Heart left ventricle (tissue), 16 donors: ENCODE measurements around the gene PGBD5. TPM values are rescaled to one million over a fixed set of nuclear protein-coding genes. Genes with fewer than 3 reads are reported as not detected.

Source experiments
- ATAC-seq, 4 donors: fragments of 200-7000 bp; cut with Tn5 transposase; one replicate each; pipeline ENCODE4 v1.9.1; 2020 to 2022; ENCODE audit warnings: moderate library complexity in 4 of 4, mild to moderate bottlenecking in 3 of 4, moderate number of reproducible peaks in 1 of 4
- DNase-seq, 5 donors: peaks; one replicate each; pipeline ENCODE4 v3.0.0-alpha.2; 2020
- H3K27ac ChIP-seq, 12 donors: fragments of 200-600 bp; sonication (generic) in 4 of 12; one replicate each; pipeline versions ENCODE4 v1.5.0 to v1.8.0; 2016 to 2022; ENCODE audit warnings: mild to moderate bottlenecking in 2 of 12
- H3K27me3 ChIP-seq, 9 donors: fragments of 200-600 bp; sonication (generic) in 2 of 9; one replicate each; pipeline versions ENCODE4 v1.5.1 to v1.8.0; 2016 to 2022; ENCODE audit warnings: mild to moderate bottlenecking in 3 of 9
- H3K36me3 ChIP-seq, 9 donors: fragments of 200-600 bp; sonication (generic) in 2 of 9; one replicate each; pipeline versions ENCODE4 v1.5.0 to v1.8.0; 2018 to 2022; ENCODE audit warnings: mild to moderate bottlenecking in 2 of 9
- H3K4me1 ChIP-seq, 12 donors: fragments of 200-600 bp; sonication (generic) in 4 of 12; one replicate each; pipeline versions ENCODE4 v1.5.0 to v1.8.0; 2016 to 2022; ENCODE audit warnings: mild to moderate bottlenecking in 3 of 12
- H3K4me3 ChIP-seq, 12 donors: fragments of 200-600 bp; sonication (generic) in 4 of 12; one replicate each; pipeline versions ENCODE4 v1.5.0 to v1.8.0; 2017 to 2022; ENCODE audit warnings: mild to moderate bottlenecking in 9 of 12, moderate library complexity in 4 of 12
- H3K9me3 ChIP-seq, 12 donors: fragments of 200-600 bp; sonication (generic) in 4 of 12; one replicate each; pipeline versions ENCODE4 v1.5.0 to v1.8.0; 2016 to 2022; ENCODE audit warnings: mild to moderate bottlenecking in 1 of 12
- POLR2A ChIP-seq, 2 donors: fragments of 450-650 bp; IDR thresholded peaks; one replicate each; pipeline ENCODE4 v1.6.1; 2017; ENCODE audit warnings: antibody characterized with exemption in 2 of 2, mild to moderate bottlenecking in 2 of 2, moderate library complexity in 2 of 2
- WGBS, 4 donors: extraction: QIAGEN DNeasy Blood & Tissue Kit in 2 of 4; methylation state at CpG; one replicate each; pipeline versions ENCODE4 v1.1.5 to v1.1.7; 2013 to 2018; 5-methylcytosine and 5-hydroxymethylcytosine counted together
- intact Hi-C, 10 donors: fragments of 100-400 bp; cut with DNase I; formaldehyde crosslinking; loops; one replicate each; pipeline versions ENCODE4 v1.11.1 to v1.14.2; 2022
- polyA plus RNA-seq, 2 donors: library from polyadenylated mRNA; stranded (reverse); fragments of 200-250 nt; gene quantifications; one replicate each; pipeline ENCODE4 v1.2.3, GENCODE V29; 2013
- total RNA-seq, 9 donors: library from RNA; depleted of rRNA in 2 of 9; stranded (reverse); fragments of >200 nt in 2 of 9; fragmentation: NEBNext Ultra II Directional in 3 of 9; extraction: Animal tissue kit (Norgen Biotek cat#: 25700) in 3 of 9; gene quantifications; one replicate each; pipeline versions ENCODE4 v1.1.0 to v1.2.4, GENCODE V29; 2016 to 2023
- TF ChIP-seq, protein P1 (sequence below), 12 donors: fragments of 200-600 bp; sonication (generic) in 4 of 12; IDR thresholded peaks; one replicate each; pipeline versions ENCODE4 v1.5.0 to v1.8.0; 2018 to 2022; ENCODE audit warnings: antibody characterized with exemption in 12 of 12, mild to moderate bottlenecking in 5 of 12
- donor health status: ischemic (EF 13 %, LVEDD 7.1; RV severe dilation, severe dysfunction).
- donor health status: healthy with polysubstance abuse.
- donor health status: DM: no; HTN: yes; CAD: no.
- donor health status: DM: no; HTN: no; CAD: no.
- donor health status: ischemic (EF 25% LVEDD 6.9; RV normal size, moderate dysfunction).
- donor health status: ischemic (EF 25% LVEDD 5.7; RV mildly dilated, moderate dysfunction).
- donor health status: healthy.
- donor health status: DM: yes; HTN: yes; CAD: no.
- donor health status: ischemic (EF 35%, LVEDD 5.7; RV mildly dilated, moderate dysfunction).
- donor health status: nonischemic (EF 11% LVEDD 7.7; RV severe dilation, severe dysfunction).
- donor health status: DM: yes; HTN: yes; CAD: no.
- donor health status: PGD.
- donor health status: ischemic (EF 29% LVEDD 5.4; RV normal size, mild dysfunction).
- donor health status: nonischemic (EF 23%, LVEDD 6.1; RV moderate dilation, normal function).

PGBD5 gene
- total and polyA plus RNA-seq, 11 donors, result 1.3 to 16.1 (median 6.3) TPM

DNA sequence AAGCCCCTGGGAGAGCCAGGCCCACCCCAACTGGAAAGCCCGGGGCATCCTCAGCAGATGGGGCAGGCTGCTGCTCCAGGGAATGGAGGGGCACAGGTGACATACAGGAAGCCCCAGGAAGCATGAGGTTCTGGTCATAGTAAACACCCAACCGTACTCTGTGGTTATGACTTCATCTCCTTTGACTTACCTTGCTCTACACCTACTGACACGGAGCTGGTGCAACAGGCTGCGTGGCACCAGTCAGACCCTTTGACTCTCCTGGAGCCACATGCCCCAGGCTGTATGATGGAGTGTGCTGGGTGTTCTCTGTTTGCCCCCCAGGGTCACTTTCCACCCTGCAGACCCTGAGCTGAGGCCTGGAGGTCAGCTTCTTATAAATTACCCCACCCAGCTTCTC is 72.1 kb downstream of the PGBD5 start:
- Histone ChIP-seq H3K27ac (no peak overlapping the region), H3K4me1 (peaks cover 0 to 7% (median 0%) of the 10 kb centered on the region in 12 donors), H3K27me3 (no peaks in the 10 kb centered on the region), H3K9me3 (no peaks in the 10 kb centered on the region), H3K36me3 (no peaks in the 10 kb centered on the region), H3K4me3 (no peak overlapping the region)
- DNase-seq (no peak), ATAC-seq (no peak)
- intact Hi-C loops, result no loop called here
- TF ChIP-seq POLR2A (IDR thresholded peaks at IDR 0.05), result no peak
- TF ChIP-seq, protein P1, sequence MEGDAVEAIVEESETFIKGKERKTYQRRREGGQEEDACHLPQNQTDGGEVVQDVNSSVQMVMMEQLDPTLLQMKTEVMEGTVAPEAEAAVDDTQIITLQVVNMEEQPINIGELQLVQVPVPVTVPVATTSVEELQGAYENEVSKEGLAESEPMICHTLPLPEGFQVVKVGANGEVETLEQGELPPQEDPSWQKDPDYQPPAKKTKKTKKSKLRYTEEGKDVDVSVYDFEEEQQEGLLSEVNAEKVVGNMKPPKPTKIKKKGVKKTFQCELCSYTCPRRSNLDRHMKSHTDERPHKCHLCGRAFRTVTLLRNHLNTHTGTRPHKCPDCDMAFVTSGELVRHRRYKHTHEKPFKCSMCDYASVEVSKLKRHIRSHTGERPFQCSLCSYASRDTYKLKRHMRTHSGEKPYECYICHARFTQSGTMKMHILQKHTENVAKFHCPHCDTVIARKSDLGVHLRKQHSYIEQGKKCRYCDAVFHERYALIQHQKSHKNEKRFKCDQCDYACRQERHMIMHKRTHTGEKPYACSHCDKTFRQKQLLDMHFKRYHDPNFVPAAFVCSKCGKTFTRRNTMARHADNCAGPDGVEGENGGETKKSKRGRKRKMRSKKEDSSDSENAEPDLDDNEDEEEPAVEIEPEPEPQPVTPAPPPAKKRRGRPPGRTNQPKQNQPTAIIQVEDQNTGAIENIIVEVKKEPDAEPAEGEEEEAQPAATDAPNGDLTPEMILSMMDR (IDR thresholded peaks at IDR 0.05), result no peak
- WGBS, 4 donors, result 87 to 93% (median 91%) methylated on average over 3 to 4 of the region's 4 CpGs

DNA sequence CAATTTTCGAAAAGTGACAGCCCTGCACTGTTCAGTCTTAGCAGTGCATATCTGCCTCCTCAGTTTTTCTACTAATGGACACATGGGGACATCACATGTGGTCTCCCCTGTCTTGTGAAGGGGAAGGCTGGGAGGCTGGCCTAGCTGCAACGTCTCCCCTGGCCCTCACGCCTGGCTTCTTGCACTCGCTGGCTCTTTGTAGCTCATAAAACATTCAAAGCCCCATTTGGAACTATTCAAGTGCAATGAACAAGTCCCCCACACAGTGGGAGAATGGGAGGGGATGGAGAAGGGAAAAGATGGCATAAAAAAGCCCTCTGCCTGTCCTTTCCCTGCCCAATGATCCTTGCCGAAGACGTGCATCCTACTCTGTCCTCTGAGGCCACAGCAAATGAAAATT is 73.6 kb downstream of the PGBD5 start:
- 87 to 90% (median 89%) methylated on average over 6 of the region's 6 CpGs for WGBS, 4 donors
- intact Hi-C loops, result no loop called here
- no peaks in the 10 kb centered on the region for H3K36me3 ChIP-seq
- H3K4me3 ChIP-seq, result no peak overlapping the region
- TF ChIP-seq, protein P1 (IDR thresholded peaks at IDR 0.05), result no peak
- TF ChIP-seq POLR2A (IDR thresholded peaks at IDR 0.05), result no peak
- no peak overlapping the region for H3K27ac ChIP-seq
- DNase-seq, result no peak
- ATAC-seq, result no peak
- no peaks in the 10 kb centered on the region for H3K27me3 ChIP-seq
- H3K4me1 ChIP-seq, result peaks cover 0 to 7% (median 0%) of the 10 kb centered on the region in 12 donors
- H3K9me3 ChIP-seq, result no peaks in the 10 kb centered on the region

DNA sequence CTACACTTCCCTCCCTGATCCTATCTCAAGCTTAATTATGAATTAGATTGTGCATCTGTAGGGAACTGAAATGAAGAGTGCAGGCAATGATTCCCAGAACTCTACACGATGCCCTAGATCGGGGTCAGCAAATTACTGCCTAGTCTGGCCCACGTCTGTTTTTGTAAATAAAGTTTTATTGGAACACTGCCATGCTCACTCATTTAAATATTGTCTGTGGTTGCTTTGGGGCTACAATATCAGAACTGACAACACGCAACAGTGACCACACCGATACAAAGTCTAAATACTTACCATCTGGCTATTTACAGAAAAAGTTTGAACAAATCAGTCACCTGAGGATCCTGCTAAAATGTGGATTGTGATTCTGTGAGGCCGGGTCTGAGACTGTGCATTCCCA is 74.1 kb downstream of the PGBD5 start:
- WGBS, 4 donors, result 73 to 89% (median 81%) methylated on average over 6 of the region's 6 CpGs
- no peak for DNase-seq
- Histone ChIP-seq H3K9me3 (no peaks in the 10 kb centered on the region), H3K4me1 (peaks cover 0 to 7% (median 0%) of the 10 kb centered on the region in 12 donors), H3K4me3 (no peak overlapping the region), H3K36me3 (no peaks in the 10 kb centered on the region), H3K27ac (no peak overlapping the region), H3K27me3 (no peaks in the 10 kb centered on the region)
- TF ChIP-seq, protein P1 (IDR thresholded peaks at IDR 0.05), result no peak
- TF ChIP-seq POLR2A (IDR thresholded peaks at IDR 0.05), result no peak
- no peak for ATAC-seq
- intact Hi-C loops, result no loop called here

DNA sequence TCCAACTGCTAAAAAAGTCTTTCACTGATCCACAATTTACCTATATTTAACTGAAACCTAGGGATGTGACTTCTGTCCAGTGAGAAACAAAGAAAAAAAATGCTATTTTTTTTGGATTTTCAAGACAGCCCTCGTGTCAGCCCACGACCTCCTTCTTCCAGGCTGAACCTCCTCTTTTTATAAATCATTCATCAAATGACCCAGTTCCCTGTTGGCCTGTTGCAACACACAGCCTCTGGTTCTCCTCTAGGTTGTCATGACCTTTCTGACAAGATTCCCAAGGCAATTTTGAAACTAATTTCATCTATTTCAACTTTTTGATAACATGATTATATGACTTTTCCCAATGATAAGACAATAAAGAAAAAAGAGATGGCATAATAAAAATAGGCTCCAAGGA is 74.6 kb downstream of the PGBD5 start:
- TF ChIP-seq POLR2A (IDR thresholded peaks at IDR 0.05), result no peak
- TF ChIP-seq, protein P1 (IDR thresholded peaks at IDR 0.05), result no peak
- WGBS, 4 donors, result 40 to 51% (median 43%) methylated on average over 2 of the region's 2 CpGs
- no peak for DNase-seq
- Histone ChIP-seq H3K27me3 (no peaks in the 10 kb centered on the region), H3K9me3 (no peaks in the 10 kb centered on the region), H3K27ac (no peak overlapping the region), H3K4me1 (peaks cover 0 to 7% (median 0%) of the 10 kb centered on the region in 12 donors), H3K36me3 (no peaks in the 10 kb centered on the region), H3K4me3 (no peak overlapping the region)
- no peak for ATAC-seq
- intact Hi-C loops, result no loop called here
